AG04449 (cell line): ENCODE results near the gene FAM229B.
"Not testable (repeated sequence)": the region's sequence is repeated elsewhere in the genome, so short reads cannot be mapped to it uniquely, and the experiment has no call there.

Experiments used
- CTCF ChIA-PET: fragments of 350-600 bp; formaldehyde crosslinking; extraction: SDS; loops from one replicate; lab custom pipeline; 2021; ENCODE audit warnings: antibody characterized with exemption; lab: Yijun Ruan, JAX
- POLR2A ChIA-PET: fragments of 400-600, 350-600 bp; formaldehyde crosslinking; extraction: SDS; loops from one replicate; lab custom pipeline; 2020; ENCODE audit warnings: antibody characterized with exemption, inconsistent platforms; lab: Yijun Ruan, JAX
- DNase-seq: peaks from one replicate; pipeline ENCODE4 v3.0.0-alpha.2; 2010; ENCODE audit warnings: low read depth, low spot score
- H3K4me3 ChIP-seq: 2 replicates; pipeline ENCODE4 v1.5.1; 2011; ENCODE audit warnings: low read depth, mild to moderate bottlenecking, control low read depth, low read length
- CTCF ChIP-seq: IDR thresholded peaks from one replicate; pipeline ENCODE4 v1.5.1; 2011; ENCODE audit warnings: mild to moderate bottlenecking, moderate library complexity, low read length, control low read depth, inconsistent platforms; ENCODE audit not compliant: insufficient read depth; ENCODE audit errors: missing control alignments

Gene FAM229B

GRCh38 chr6:112041535-112041934 lies 45.9 kb upstream of the FAM229B start:
- POLR2A ChIA-PET = no interaction called here
- H3K4me3 ChIP-seq = no peak overlapping the region
- CTCF ChIA-PET = interaction anchor here (0.6 to 10.5 kb wide), 30 partner anchors 8 to 784 kb away, joined by 3 to 253 read pairs (median 5); a partner anchor contains a TSS
- no peak for DNase-seq
- no peak for TF ChIP-seq CTCF

- POLR2A ChIA-PET = interaction anchor here (1.5 kb wide), 1 partner anchor 334 kb away, joined by 3 read pairs; no protein-coding TSS in a partner anchor
- CTCF ChIA-PET = interaction anchor here (0.6 to 10.5 kb wide), 66 partner anchors 10 to 1032 kb away, joined by 3 to 253 read pairs (median 4); partner anchors contain the start of genes CCN6, FAM229B and TUBE1
- DNase-seq = peak; percentile 33
Measured at GRCh38 chr6:112043032-112044007, 44.1 kb upstream of the FAM229B start.

GRCh38 chr6:112044196-112044595 lies 43.2 kb upstream of the FAM229B start:
- no peak for DNase-seq
- H3K4me3 ChIP-seq = no peak overlapping the region
- POLR2A ChIA-PET = interaction anchor here (0.5 to 1.1 kb wide), 3 partner anchors 235 to 1074 kb away, joined by 3 to 8 read pairs (median 3); no protein-coding TSS in a partner anchor
- CTCF ChIA-PET = interaction anchor here (0.5 to 10.5 kb wide), 33 partner anchors 11 to 1035 kb away, joined by 3 to 253 read pairs (median 4); partner anchors contain the start of genes CCN6, FAM229B and TUBE1
- no peak for TF ChIP-seq CTCF

More at GRCh38 chr6:112043032-112044007, 44.1 kb upstream of the FAM229B start:
- TF ChIP-seq CTCF = peak; percentile 95
- peak overlapping the region; percentile 62 for H3K4me3 ChIP-seq

GRCh38 chr6:112044856-112045255 lies 42.5 kb upstream of the FAM229B start:
- DNase-seq = peak; percentile 93
- ChIA-PET CTCF (interaction anchor here (0.5 to 10.5 kb wide), 32 partner anchors 11 to 1035 kb away, joined by 3 to 253 read pairs (median 4); partner anchors contain the start of genes CCN6, FAM229B and TUBE1), POLR2A (interaction anchor here (0.5 to 1.2 kb wide), 4 partner anchors 234 to 1074 kb away, joined by 3 to 8 read pairs (median 3); no protein-coding TSS in a partner anchor)
- H3K4me3 ChIP-seq = no peak overlapping the region
- no peak for TF ChIP-seq CTCF

GRCh38 chr6:112047523-112047922 lies 39.9 kb upstream of the FAM229B start:
- H3K4me3 ChIP-seq, CTCF ChIA-PET, DNase-seq, POLR2A ChIA-PET: not testable (repeated sequence)

- TF ChIP-seq CTCF = no peak
- DNase-seq = no peak
- POLR2A ChIA-PET = interaction anchor here (0.6 to 1.6 kb wide), 3 partner anchors 9 to 31 kb away, joined by 3 read pairs; no protein-coding TSS in a partner anchor
- H3K4me3 ChIP-seq = no peak overlapping the region
- CTCF ChIA-PET = interaction anchor here (0.6 to 1.7 kb wide), 3 partner anchors 9 to 339 kb away, joined by 3 to 6 read pairs (median 3); no protein-coding TSS in a partner anchor
Measured at GRCh38 chr6:112049026-112049799, 38.2 kb upstream of the FAM229B start.
